Amniotic stem cell (primary cell): ENCODE results near the gene PPP1CA.

Experiments
- DNase-seq: peaks from one replicate; lab custom pipeline; 2025; lab: John Stamatoyannopoulos, UW

PPP1CA gene

GRCh38 chr11:67369275-67369674 lies 32.4 kb downstream of the PPP1CA start:
- DNase-seq = no peak

GRCh38 chr11:67368621-67369020 lies 33.0 kb downstream of the PPP1CA start:
- DNase-seq = no peak

- no peak for DNase-seq
Observed at GRCh38 chr11:67367761-67368227, 33.9 kb downstream of the PPP1CA start.

GRCh38 chr11:67366961-67367760 lies 34.5 kb downstream of the PPP1CA start:
- no peak for DNase-seq

GRCh38 chr11:67366546-67366945 lies 35.1 kb downstream of the PPP1CA start:
- DNase-seq = no peak

GRCh38 chr11:67365736-67366444 lies 35.8 kb downstream of the PPP1CA start:
- DNase-seq = no peak

- DNase-seq = no peak
Observed at GRCh38 chr11:67364783-67365722, 36.6 kb downstream of the PPP1CA start.

GRCh38 chr11:67364169-67364568 lies 37.5 kb downstream of the PPP1CA start:
- no peak for DNase-seq

GRCh38 chr11:67357831-67358670 lies 43.6 kb downstream of the PPP1CA start:
- no peak for DNase-seq

GRCh38 chr11:67356864-67357561 lies 44.6 kb downstream of the PPP1CA start:
- peak; percentile 69 for DNase-seq

GRCh38 chr11:67356387-67356863 lies 45.2 kb downstream of the PPP1CA start:
- no peak for DNase-seq

GRCh38 chr11:67355794-67356386 lies 45.8 kb downstream of the PPP1CA start:
- no peak for DNase-seq

GRCh38 chr11:67355023-67355793 lies 46.5 kb downstream of the PPP1CA start:
- DNase-seq = no peak

GRCh38 chr11:67354075-67355022 lies 47.3 kb downstream of the PPP1CA start:
- DNase-seq = peak; percentile 53

- DNase-seq = peak; percentile 88
Observed at GRCh38 chr11:67353317-67354074, 48.2 kb downstream of the PPP1CA start, which contains the start of gene POLD4. Gene POLD4 (minus strand): TSS chr11:67353546. CDS start chr11:67353399, 147 bp downstream.

GRCh38 chr11:67352546-67353316 lies 48.9 kb downstream of the PPP1CA start:
- DNase-seq = no peak
